NCI-H146 (cell line): ENCODE data around the gene BCOR.

Source experiments
- DNase-seq: peaks from one replicate; lab custom pipeline; 2025; lab: John Stamatoyannopoulos, UW

BCOR gene

DNA sequence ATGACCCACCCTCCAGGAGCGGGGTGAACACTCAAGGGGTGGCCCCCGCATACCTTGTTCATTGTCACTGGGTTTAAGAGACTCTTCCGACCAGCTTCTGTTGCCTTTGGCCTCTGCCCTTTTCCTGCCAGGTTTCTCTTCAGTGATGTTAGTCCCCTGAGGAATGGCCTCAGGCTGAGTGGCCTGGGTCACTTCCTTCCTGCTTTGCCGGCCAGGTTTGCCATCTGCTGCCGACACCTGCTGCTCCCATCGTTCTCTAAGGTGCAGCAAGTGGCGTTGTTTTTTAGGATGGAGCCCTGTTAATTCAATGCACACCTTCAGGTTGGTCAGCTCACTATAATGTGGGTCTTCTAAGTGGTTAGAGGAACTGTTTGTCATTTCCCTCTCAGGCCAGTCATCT is 34.2 kb downstream of the BCOR start:
- DNase-seq = peak; percentile 17

DNA sequence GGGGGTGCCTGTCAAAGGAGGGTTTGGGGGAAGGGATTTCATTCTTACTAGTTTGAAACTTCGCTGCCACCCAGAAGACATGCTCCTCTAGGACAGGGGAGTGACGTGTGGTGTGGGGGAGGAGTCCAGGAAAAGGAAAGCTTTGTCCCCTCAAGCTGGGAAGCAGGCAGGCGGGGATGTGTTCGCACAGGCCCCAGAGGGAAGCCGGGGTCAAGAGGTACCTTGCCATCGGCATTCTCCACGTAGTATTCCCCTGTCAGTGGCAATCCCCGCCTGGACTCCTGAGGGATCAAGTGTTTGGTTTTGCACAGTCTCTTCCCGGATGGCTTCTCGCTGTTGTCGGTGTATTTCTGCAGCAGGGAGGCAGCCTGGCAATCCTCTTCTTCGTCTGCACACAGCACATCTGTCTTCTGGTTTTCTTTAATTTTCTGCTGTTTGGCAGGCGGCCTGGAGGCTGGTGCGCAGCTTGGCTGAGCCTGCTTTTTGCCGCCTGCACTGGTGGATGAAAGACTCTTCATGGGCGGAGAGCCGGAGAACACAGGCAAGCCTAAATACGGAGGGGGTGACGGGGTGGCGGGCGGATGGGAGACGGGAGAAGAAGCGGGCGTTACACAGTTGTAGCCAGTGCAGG is 35.1 kb downstream of the BCOR start:
- DNase-seq = no peak

DNA sequence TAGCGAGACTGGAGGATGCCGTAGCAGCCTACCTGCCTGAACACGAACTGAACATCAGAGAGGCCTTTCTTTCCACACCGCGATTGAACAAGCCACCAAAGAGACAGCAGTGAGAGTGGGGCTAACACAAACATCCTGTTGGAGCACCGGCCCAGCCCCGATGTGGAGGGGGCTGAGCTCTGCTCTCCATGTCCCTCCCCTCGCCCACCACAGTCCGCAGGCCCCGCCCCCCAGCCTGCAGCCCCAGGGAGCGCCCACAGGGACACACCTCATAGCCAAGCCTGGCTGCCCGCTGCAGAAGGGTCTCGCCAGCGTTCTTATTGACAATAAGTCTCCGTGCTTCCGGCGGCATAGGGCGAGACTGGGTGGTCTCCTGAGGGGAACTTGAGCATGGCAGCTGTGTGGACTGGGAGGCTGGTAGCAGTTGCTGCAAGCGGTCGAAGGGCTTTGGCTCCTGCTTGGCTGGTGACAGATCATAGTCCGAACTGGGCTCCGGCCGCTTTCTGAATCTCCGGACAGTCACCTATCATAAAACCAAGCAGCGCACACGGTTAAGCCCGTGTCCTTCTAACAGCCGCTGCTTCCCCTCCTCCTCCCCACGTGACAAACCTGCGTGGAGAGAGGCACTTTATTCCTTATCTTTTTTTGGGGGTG is 35.8 kb downstream of the BCOR start:
- no peak for DNase-seq

DNA sequence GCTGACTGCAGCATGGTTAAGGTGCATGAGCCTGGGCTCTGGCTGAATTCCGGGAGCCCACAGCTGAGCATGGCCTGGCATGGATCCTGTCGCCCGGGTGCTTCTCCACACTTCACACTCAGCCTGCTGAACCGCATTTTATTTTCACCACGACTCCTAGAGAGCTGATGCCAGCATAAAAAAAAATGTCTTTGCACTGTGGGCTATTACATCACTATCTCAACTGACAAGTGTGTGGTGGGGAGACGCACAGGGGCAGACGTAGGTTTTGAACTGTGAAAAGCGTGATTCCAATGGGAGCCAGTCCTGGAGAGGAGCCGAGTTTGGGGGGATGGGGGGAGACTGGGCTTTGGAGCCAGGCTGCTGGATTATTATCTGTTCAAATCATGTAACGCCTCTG is 36.8 kb downstream of the BCOR start:
- DNase-seq = no peak

DNA sequence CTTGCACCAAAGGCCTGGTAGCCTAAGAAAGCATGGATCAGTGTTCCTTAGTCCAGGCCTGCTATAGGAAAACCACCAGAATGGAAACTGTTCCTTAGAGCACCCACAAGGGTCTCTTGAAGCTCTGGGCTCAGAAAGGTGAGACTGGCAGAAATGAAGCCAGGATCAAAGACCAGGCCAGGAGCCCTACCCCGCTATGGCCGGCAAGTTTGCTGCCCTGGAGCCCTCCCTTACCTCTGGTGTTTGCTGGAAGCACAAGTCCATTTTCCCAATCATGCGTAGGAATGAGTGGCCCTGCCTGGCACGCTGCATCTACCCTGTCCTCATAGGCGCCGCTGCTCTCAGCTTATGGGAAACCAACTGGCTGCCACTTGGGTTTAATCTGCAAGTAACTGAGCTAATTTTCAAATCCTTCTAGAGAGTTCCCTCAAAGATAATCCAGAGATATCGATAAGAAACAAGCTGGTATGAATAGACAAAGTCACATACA is 37.4 kb downstream of the BCOR start:
- DNase-seq = no peak

DNA sequence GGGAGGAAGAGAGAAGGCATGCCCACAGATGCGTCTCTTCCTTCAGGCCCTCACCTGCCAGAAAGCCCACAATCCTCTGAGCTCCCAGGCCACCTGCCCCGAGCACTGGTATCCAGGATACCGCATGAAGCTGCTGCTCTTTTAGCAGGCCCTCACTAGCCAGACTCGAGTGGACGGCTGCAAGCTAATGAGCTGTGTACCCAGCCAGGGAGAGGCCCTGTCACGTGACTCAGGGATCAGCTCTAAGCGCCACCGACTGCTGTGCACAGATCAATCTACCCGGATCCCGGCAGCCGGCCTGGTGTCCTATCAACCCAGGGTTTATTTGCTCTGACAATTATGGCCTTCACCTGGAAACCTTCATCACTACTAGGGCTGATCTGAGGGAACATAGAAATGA is 39.0 kb downstream of the BCOR start:
- DNase-seq = peak; percentile 97

DNA sequence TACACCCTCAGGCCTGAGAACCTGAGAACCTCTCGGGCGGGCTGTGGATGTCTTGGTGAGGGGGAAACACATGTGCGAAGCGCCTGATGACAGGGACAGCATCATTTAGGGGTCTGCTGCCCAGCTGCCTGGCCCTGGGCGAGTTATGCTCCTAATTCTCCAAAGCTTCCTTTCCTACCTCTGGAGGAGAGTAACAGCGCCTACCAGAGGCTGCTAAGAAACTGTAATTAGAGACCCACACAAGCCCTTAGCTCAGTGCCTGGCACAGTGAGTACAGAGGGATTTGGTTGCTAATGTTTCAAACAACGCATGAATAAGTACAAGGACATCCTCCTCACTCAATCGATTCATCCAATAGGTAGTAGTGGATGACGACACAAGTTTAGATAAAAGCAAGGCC is 40.4 kb downstream of the BCOR start:
- no peak for DNase-seq

DNA sequence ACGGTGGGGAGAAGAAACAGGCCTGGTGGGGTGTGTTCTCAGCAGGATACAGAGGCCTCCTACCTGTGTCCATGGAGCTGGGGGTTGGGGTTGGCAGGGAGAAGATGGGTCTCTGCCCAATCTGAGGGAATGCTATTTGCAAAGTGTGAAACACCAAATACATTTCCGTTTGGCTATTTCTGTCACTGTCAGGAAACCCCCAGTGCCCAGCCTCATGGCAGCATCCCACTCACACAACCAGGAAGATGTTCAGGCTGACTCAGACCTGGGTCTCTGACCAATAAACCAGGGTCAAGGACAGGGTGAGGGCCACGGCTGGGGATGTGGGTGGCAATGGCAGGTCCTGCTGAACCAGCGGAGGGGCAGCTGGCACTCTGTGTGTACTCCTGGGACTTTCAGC is 41.3 kb downstream of the BCOR start:
- no peak for DNase-seq

DNA sequence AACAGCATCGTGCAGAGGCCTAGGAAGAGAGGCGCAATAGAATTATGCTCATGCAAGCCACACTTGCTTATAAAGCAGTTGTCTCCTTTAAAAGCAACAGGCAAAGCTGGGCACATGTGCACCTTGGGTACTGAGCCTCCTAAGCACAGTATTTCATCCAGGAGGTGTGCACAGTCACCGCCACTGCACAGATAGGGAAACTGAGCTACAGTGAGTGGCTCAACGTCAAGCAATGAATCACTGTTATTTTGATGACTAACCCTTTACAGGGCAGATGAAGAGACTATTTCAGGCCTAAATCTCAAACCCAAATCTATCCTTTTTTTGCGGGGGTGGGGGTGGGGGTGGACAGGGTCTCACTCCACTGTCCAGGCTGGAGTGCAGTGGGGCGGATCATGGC is 42.3 kb downstream of the BCOR start:
- no peak for DNase-seq

DNA sequence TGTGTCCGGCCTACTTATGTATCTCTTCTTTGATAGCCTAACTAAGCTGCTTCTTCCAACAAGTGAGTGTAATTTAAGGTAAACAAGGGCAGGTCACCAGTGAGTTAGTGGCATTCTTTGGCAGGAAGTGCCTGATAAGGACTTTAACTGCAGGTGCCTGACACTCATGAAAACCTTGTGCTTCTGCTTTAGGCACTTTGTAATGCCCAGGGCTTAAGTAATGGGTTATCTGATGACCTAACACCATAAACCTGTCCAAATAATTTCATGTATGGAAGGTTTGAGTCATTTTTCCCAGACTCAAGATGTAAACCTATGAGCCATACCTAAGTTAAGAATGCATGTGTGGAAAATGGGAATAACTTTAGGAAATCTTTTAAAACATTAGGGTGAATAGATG is 43.0 kb downstream of the BCOR start:
- no peak for DNase-seq

DNA sequence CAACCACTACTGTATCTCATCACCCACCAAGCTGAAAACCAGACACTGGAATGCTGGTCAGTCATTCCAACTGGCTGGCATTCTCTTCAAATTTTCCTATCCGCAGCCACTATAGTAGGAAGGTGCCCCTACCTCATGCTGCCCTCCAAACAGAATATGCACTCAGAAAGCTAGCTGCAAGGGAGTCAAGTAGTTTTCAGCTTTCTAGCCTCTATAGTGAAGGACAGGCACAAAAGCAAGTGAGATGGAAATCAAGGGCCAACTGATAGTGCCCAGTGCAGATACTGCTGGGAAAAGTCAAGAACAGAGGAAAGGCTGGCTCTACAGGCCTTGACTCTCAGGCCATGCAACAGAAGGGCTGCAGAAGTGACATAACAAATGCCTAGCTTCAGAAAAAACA is 47.2 kb downstream of the BCOR start:
- no peak for DNase-seq

DNA sequence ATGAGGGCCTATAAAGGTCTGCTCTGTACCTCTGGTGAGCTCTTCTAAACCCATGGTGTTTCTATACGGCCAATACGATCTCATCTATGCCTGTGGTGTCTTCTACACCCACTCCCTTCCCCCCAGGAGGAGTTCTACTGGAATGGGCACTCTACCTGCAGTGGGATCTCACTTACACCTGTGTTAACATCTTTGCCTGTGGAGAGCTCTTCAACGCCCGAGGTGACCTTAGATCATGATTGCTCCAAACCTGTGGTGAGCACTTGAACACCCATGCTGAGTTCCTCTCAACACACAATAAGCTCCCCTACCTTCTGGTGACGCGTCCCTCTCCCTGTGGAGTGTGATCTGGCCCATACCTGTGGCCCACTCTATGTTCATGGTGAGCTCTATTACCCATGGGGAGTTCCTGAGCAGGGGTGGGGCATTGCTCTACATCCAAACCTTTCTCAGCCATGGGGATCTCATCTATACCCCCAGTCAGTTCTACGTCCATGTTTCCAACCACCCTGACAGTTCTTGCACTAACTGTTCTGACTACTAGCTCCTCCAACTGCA is 48.6 kb downstream of the BCOR start:
- no peak for DNase-seq

DNA sequence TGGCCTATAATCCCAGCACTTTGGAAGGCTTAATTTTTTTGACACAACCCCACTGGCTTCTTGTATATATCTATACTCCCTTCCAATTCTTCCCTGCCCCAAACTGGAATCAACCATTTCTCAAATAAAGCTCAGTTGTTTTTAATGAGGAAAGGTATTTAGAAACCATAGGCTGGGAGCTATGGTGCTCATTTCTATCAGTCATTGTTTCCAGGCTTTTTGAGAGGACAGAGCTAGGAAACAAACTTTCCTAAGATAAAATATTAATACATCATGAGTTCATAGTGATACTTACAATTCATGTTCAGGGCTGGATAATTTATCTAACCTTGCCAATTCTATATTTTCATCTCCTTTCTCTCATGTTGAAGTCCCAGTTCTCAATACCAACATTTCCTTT is 50.3 kb downstream of the BCOR start:
- DNase-seq = no peak

DNA sequence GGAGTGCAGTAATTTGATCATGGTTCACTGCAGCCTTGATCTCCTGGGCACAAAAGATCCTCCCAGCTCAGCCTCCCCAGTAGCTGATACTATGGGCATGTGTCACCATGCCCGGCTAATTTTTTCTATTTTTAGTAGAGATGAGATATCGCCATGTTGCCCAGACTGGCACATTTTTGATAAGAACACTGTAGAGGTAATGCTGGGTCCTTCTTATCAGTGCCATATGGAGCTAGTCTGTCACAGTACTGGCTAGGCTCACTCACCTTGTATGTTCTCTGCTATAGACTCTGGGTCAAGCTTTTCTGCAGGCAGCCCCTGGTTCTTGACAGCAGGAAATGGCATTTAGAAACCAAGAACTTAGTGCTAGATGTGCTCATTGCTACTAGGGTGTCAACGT is 53.9 kb downstream of the BCOR start:
- DNase-seq = no peak

DNA sequence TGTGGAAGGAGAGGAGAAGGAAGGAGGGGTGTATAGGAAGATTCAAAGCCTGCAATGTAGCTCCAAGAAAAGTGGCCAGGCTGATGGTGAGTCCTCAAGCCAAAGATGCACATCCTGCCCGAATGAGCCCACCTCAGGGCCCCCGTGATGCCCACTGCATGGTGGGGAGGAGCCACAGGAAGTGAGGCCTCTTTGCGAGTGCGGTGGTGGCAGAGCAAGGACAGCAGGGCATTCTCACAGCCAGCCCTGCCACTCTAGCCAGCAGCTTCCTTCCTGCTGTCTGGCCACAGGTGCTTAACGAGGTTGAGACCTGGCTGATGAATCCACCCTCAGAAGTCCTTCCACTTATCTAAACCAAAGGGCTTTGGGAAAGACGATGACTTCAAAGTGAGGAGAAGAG is 55.8 kb downstream of the BCOR start:
- no peak for DNase-seq

DNA sequence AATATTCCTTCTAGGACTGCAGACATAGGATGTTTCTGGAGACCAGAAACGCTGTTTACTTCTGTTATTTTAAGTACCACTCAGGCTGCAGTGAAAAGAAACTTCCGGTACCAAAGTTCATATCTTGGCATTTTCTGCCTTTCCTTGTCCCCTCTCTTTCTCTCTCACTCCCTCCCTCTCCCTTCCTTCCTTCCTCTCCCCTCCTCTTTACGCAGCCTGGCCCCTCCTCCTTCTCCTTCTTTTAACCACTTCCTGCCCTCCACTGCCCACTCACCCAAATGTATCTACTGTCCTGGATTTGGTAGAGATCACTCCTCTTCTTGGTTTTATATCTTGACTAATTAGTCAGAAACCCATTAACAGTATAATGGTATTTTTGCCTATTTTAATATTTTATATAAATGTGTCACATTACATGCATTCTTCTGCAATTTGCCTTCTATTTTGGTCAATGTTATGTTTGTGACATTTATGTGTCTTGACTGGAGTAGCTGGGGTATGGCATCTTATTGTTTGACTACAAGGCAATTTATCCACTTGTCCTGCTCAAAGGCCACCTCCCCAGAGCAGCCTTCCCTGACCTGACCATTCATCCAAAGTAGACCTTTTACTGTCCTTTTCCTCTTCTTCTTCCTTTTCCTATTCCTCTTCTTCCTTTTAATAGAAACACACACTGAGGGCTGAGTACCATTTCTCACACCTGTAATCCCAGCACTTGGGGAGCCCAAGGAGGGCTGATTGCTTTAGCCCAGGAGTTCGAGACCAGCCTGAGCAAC is 56.9 kb downstream of the BCOR start:
- no peak for DNase-seq

DNA sequence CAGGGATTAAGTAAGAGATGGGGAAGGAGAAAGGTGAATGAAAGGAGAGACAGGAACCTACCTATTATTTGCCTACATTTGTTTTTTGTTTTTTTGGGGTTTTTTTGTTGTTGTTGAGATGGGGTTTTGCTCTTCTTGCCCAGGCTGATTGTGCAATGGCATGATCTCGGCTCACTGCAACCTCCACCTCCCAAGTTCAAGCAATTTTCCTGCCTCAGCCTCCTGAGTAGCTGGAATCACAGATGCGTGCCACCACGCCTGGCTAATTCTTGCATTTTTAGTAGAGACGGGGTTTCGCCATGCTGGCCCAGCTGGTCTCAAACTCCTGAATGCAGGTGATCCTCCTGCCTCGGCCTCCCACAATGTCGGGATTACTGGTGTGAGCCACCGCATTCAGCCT is 57.9 kb downstream of the BCOR start:
- no peak for DNase-seq

DNA sequence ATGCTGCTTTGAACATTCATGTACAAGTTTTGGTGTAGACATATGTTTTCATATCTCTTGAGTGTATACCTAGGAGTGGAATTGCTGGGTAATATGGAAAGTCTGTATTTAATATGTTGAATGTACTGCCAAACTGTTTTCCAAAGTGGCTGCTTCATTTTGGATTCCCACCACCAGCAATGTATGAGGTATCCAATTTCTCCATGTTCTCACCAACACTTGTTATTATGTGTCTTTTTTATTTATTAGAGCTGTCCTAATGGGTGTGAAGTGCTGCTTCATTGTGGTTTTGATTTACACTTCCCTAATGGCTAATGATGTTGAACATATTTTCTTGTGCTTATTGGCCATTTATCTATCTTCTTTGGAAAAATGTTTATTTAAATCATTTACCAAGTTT is 60.4 kb downstream of the BCOR start:
- DNase-seq = no peak

DNA sequence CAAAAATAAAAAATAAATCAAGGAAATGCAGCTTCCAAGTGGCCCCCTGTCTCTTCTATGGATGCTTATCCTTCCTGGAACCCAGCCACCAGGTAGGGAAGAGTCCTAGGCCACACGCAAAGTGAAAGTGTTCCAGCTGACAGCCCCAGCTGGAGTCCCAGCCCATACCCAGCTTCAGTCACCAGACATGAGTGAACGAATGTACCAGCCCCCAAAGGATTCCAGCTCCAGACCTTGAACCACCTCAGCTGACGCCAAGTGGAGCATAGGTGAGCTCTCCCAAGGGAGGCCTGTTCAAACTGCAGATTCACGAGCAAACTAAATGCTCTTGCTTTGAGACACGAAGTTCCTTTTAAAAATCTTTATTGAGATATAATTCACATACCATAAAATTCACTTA is 62.0 kb downstream of the BCOR start:
- DNase-seq = no peak

DNA sequence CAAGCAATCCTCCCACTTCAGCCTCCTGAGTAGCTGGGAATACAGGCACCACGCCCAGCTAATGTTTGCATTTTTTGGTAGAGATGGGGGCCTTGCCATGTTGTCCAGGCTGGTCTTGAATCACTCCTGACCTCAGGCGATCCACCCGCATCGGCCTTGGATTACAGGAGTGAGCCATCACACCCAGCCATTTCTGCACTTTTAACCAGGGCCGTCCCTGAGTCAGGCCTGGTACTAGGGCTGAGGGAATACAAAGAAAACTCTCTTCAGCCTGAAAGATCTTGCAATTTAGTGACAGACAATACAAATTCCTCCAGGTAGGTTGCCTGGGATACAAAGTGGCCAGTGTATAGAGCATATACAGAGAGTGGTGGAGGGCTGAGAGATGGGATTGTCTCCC is 65.8 kb downstream of the BCOR start:
- DNase-seq = no peak

DNA sequence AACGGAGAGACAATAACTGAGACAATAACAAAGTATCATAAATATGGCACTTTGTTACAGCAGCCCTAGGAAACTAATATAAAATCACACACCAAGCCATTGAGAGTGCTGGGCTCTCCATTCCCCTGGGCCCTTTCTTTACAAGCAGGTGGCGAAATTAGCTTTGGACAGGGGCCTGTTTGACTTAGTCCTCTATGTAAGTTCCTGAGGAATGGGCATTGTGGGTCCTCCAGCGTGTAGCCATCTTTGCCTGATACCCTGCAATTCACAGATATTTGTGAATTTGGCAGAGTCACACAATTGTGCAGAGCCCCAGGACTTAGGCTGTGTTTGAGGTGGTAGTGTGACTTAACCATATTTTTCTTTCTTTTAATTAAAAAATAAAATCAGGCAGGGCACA is 67.6 kb downstream of the BCOR start:
- DNase-seq = no peak

DNA sequence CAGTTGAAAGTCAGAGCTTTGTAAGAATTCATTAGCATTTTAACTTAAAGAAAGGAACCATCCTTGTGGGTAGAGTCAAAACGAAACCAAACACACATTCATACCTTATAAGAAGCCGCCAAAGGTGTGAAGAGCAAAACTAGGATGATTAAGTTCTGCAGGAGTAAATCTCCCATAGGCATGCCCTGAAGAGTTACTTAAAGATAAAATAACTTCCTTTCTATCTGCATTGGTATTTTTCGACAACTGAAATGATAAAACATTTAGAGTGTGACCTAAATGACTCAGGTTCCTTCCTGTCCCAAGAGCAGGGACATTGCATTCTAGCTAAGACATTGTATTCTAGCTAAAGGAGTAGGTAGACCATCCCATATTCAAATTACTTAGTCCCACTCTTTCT is 75.3 kb downstream of the BCOR start:
- no peak for DNase-seq

DNA sequence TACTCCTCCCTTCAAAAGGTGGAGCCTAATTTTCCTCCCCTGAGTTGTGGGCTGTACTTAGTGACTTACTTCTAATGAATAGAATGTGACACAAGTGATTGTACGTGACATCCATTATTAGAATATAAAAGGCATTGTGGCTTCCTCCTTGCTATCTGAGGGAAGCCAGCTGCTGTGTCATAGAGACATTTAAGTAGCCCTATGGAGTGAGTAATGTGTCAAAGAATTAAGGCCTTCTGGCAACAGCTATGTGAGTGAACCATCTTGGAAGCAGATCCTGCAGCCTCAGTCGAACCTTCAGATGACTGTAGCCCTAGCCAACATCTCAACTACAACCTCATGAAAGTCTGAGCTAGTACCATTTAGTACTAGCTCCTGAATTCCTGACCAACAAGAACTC is 76.1 kb downstream of the BCOR start:
- no peak for DNase-seq
